A549 (cell line): ENCODE data around the gene FOSL2.

Experiments
- CHD4 ChIP-seq: fragments of 200-600 bp; sonication (generic); IDR thresholded peaks from 2 replicates; pipeline ENCODE4 v1.6.1; 2016; ENCODE audit warnings: antibody characterized with exemption, mild to moderate bottlenecking, borderline replicate concordance
- CTCF ChIP-seq: fragments of >200 bp; sonication (Bioruptor Twin); formaldehyde crosslinking; IDR thresholded peaks from 3 replicates; pipeline ENCODE4 v1.5.1; 2016
- EP300 ChIP-seq, 2 experiments: fragments of >200 bp; sonication (Bioruptor Twin); formaldehyde crosslinking; IDR thresholded peaks; 2 replicates in 1 of 2; 3 replicates in 1 of 2; pipeline ENCODE4 v1.6.1; 2016 to 2017
- HOXA7 ChIP-seq: fragments of 250-450 bp; sonication (Bioruptor Pico); IDR thresholded peaks from 2 replicates; pipeline ENCODE4 v1.5.0; 2020; ENCODE audit warnings: mild to moderate bottlenecking, moderate library complexity
- MAX ChIP-seq: IDR thresholded peaks from 2 replicates; pipeline ENCODE4 v1.6.1; 2012
- POLR2A ChIP-seq: IDR thresholded peaks from 2 replicates; pipeline ENCODE4 v1.6.1; 2012; ENCODE audit warnings: mild to moderate bottlenecking, low read length

- TF ChIP-seq EP300 (IDR thresholded peaks at IDR 0.05) (no peak), CTCF (no peak), MAX (no peak), CHD4 (no peak), POLR2A (no peak), HOXA7 (CRISPR knock-in tag) (no peak)
Observed at GRCh38 chr2:28413899-28414295, 21.2 kb downstream of the FOSL2 start.
